Lower leg skin (tissue), 3 donors: ENCODE data around the gene EPC2.

Source experiments
- CTCF ChIP-seq, 3 donors: fragments of 450-650 bp; IDR thresholded peaks; one replicate each; pipeline ENCODE4 v1.5.1; 2016; ENCODE audit warnings: antibody characterized with exemption in 3 of 3, mild to moderate bottlenecking in 3 of 3, moderate library complexity in 2 of 3
- POLR2A ChIP-seq, 2 donors: fragments of 450-650 bp; IDR thresholded peaks; one replicate each; pipeline ENCODE4 v1.6.1; 2016 to 2017; ENCODE audit warnings: antibody characterized with exemption in 2 of 2, mild to moderate bottlenecking in 1 of 2, moderate library complexity in 1 of 2

GRCh38 chr2:148643998-148644882 is at the start of gene EPC2:
- TF ChIP-seq POLR2A (IDR thresholded peaks at IDR 0.05) (peak in 1 of 2 donors; percentile 7), CTCF (IDR thresholded peaks at IDR 0.05) (no peak)
